Astrocyte of the spinal cord (primary cell): Measurements from ENCODE around the gene EHD1.
A peak's percentile ranks its signal among the peaks of the same experiment; 100 is the strongest.

Experiments
- DNase-seq: peaks from one replicate; pipeline ENCODE4 v3.0.0; 2011; ENCODE audit warnings: low read depth, low spot score
- H3K4me3 ChIP-seq: 2 replicates; pipeline ENCODE4 v1.5.1; 2011; ENCODE audit warnings: low read depth, mild to moderate bottlenecking, low read length, moderate library complexity
- CTCF ChIP-seq: IDR thresholded peaks from 2 replicates; pipeline ENCODE4 v1.5.1; 2012; ENCODE audit warnings: low read depth, mild to moderate bottlenecking, low read length, inconsistent platforms
- in situ Hi-C: cut with HindIII; loops from 2 replicates; pipeline ENCODE4 v1.10.0; 2017; ENCODE audit warnings: low sequenced_read_pairs

The EHD1 gene

GRCh38 chr11:64856382-64857227 lies 21.8 kb downstream of the EHD1 start:
- TF ChIP-seq CTCF = no peak
- no peak overlapping the region for H3K4me3 ChIP-seq
- DNase-seq = peak; percentile 62
- in situ Hi-C loops = no loop called here

GRCh38 chr11:64855596-64856304 lies 22.7 kb downstream of the EHD1 start:
- no peak for DNase-seq
- H3K4me3 ChIP-seq = no peak overlapping the region
- in situ Hi-C loops = no loop called here
- no peak for TF ChIP-seq CTCF

- no peak overlapping the region for H3K4me3 ChIP-seq
- peak; percentile 89 for DNase-seq
- TF ChIP-seq CTCF = no peak
- in situ Hi-C loops = no loop called here
Measured at GRCh38 chr11:64854534-64855502, 23.6 kb downstream of the EHD1 start.

- in situ Hi-C loops = no loop called here
- no peak for TF ChIP-seq CTCF
- no peak overlapping the region for H3K4me3 ChIP-seq
- DNase-seq = no peak
Measured at GRCh38 chr11:64854157-64854533, 24.3 kb downstream of the EHD1 start.

GRCh38 chr11:64853709-64854108 lies 24.7 kb downstream of the EHD1 start:
- in situ Hi-C loops = no loop called here
- no peak overlapping the region for H3K4me3 ChIP-seq
- DNase-seq = no peak
- TF ChIP-seq CTCF = no peak

- in situ Hi-C loops = no loop called here
- H3K4me3 ChIP-seq = no peak overlapping the region
- TF ChIP-seq CTCF = no peak
- DNase-seq = no peak
Measured at GRCh38 chr11:64852804-64853509, 25.5 kb downstream of the EHD1 start.
